Stimulated activated naive B cell treated with anti-CD40 and anti-IgM and Interleukin-4, amounts not matched to agents 10 μg/mL and 1 μg/mL and 100 μg/mL, for 72 hours (primary cell): ENCODE data around the gene CEBPE.

Experiments used
- ATAC-seq, 2 donors: fragments of 150-1000 bp; cut with Tn5 transposase; replicated peaks; 2 replicates each; pipeline ENCODE4 v1.10.0; 2021; ENCODE audit warnings: moderate library complexity in 1 of 2
- DNase-seq: peaks from one replicate; pipeline ENCODE4 v3.0.0; 2021
- H3K27ac Mint-ChIP-seq: one replicate; pipeline ENCODE4 v1.8.0; 2022; ENCODE audit warnings: mild to moderate bottlenecking, mixed read lengths
- H3K27me3 Mint-ChIP-seq, 2 donors: one replicate each; pipeline ENCODE4 v1.8.0; 2022; ENCODE audit warnings: mixed read lengths in 2 of 2
- H3K36me3 Mint-ChIP-seq, 2 donors: one replicate each; pipeline ENCODE4 v1.8.0; 2022; ENCODE audit warnings: mixed read lengths in 2 of 2, mild to moderate bottlenecking in 1 of 2
- H3K4me1 Mint-ChIP-seq, 2 donors: one replicate each; pipeline ENCODE4 v1.8.0; 2022; ENCODE audit warnings: mixed read lengths in 2 of 2, mild to moderate bottlenecking in 1 of 2
- H3K4me3 Mint-ChIP-seq, 2 donors: one replicate each; pipeline ENCODE4 v1.8.0; 2022; ENCODE audit warnings: mild to moderate bottlenecking in 2 of 2, mixed read lengths in 2 of 2, moderate library complexity in 1 of 2
- H3K9me3 Mint-ChIP-seq, 2 donors: one replicate each; pipeline ENCODE4 v1.8.0; 2022; ENCODE audit warnings: mixed read lengths in 2 of 2, mild to moderate bottlenecking in 1 of 2

CEBPE gene

DNA sequence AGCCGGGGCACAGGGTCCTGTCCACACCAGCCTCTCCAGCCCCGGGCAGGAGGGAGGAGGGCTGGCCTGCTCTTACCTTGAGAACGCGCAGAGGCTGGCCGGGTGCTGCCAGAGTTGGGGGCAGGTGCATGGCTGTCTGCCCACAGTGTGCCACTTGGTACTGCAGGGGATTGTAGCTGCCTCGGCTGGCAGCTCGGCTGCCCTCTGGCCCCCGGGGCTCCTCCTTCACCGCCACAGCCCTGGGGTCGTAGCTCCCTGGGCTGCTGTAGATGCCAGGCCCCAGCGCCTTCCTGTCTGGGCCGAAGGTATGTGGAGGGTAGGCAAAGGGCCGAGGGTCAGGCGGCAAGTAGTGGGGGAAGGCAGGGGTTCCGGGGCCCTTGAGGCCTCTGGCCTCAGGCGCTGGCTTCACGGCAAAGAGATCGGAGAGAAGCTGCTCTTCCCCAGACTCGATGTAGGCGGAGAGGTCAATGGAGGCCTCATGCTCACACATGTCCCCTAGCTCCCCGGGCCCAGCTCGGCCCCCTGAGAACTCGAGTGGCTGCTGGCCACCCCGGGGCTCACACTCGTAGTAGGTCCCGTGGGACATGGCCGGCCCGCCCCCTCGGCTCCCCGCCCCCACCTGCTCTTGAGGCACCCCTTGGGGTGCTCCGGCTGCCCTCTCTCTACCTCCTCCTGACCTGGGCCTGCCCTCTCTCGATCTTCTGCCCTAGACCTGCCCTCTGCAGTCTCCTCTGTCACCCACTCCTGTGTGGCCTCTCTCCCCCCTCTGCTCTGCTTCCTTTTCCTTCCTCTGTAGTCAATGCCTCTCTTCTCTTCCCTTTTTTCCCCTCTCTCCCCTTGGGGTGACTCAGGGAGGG is at the start of gene CEBPE:
CEBPE (minus strand) TSS at position 750 of the 857 bp plus-strand sequence; CDS start at position 586, 164 bp downstream.
- peak within 1 kb of the TSS; percentile 77 for H3K27ac Mint-ChIP-seq
- peaks cover 27 to 33% of the 10 kb centered on the region in 2 donors for H3K4me1 Mint-ChIP-seq
- peaks cover 11 to 14% of the 10 kb centered on the region in 2 donors for H3K27me3 Mint-ChIP-seq
- DNase-seq (no peak), ATAC-seq (no peak)
- peak within 1 kb of the TSS in 1 of 2 donors; percentile 17 for H3K4me3 Mint-ChIP-seq
- no peaks in the 10 kb centered on the region for H3K36me3 Mint-ChIP-seq
- H3K9me3 Mint-ChIP-seq = no peaks in the 10 kb centered on the region

DNA sequence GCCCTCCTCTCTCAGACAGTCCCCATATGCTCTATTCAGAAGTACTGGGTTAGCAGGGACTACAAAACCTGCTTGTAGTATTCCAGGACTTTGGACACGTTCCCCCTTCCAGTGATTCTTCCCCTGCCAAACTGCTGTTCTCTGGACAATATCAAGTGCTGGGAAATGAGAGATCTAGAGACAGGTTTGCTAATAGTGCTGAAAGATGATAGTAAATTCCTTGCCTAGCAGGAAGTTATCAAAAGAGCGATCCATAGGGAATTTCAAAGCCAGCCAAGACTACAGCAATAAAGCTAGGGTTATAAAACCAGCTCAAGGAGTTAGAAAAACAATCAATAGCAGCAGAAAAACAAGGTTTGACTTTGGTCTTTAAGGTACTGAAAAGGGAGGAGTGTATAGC is 49.2 kb upstream of the CEBPE start:
- Mint-ChIP-seq H3K27ac (no peak overlapping the region), H3K9me3 (no peaks in the 10 kb centered on the region), H3K4me3 (no peak overlapping the region), H3K36me3 (no peaks in the 10 kb centered on the region), H3K4me1 (peaks cover 4 to 6% of the 10 kb centered on the region in 2 donors), H3K27me3 (peaks cover 0 to 4% of the 10 kb centered on the region in 2 donors)
- ATAC-seq (no peak), DNase-seq (no peak)

DNA sequence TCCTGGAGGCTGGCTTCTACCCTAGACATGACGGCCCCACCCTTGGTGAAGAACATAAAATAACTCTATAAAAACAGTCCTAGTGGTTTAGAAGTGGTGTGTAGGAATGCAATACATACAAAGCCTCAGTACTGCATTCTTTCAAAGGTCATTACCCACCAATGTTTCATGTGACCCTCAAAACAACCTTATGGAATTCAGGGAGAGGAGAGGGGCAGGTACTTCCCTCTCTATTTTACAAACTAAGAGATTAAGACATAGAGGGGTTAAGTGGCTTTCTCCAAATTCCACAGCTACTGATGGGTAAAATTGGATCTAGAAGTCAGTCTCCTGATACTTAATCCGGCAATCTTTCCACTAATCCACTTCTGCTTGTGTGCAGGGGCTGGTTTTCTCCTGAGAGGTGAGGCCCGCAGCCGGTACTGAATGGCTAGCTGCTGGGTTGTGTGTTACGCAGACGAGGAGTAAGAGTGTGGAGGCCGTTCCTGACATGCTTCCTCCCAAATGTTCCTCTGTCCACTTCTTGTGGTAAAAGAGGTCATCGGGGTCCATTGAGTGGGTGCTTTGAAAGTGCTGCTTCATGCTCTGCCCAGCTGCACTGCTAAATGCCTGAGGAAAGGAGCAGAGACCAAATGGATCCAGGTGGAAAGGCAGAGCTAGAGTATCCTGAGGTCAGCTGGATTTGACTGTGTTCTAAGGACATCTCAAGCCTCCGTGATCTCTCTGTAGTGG is 48.2 kb upstream of the CEBPE start:
- H3K9me3 Mint-ChIP-seq = no peaks in the 10 kb centered on the region
- H3K4me1 Mint-ChIP-seq = no peaks in the 10 kb centered on the region
- peaks cover 0 to 4% of the 10 kb centered on the region in 2 donors for H3K27me3 Mint-ChIP-seq
- ATAC-seq (no peak), DNase-seq (no peak)
- no peak overlapping the region for H3K27ac Mint-ChIP-seq
- H3K4me3 Mint-ChIP-seq = no peak overlapping the region
- no peaks in the 10 kb centered on the region for H3K36me3 Mint-ChIP-seq

DNA sequence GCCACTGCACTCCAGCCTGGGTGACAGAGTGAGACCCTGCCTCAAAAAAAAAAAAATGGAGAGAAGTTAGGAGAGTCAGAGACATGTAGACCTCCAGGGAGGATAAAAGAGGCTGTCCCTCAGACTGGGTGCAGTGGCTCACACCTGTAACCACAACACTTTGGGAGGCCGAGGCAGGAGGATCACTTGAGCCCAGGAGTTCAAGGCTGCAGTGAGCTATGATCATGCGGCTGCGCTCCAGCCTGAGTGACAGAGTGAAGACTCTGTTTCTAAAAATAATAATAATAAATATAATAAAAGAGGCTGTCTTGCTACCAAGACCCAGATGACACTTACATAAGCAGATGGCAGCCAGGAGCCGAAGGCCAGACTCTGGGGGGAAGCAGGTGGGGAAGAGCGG is 45.9 kb upstream of the CEBPE start:
- H3K27me3 Mint-ChIP-seq = peaks cover 6 to 8% of the 10 kb centered on the region in 2 donors
- H3K9me3 Mint-ChIP-seq = no peaks in the 10 kb centered on the region
- no peaks in the 10 kb centered on the region for H3K36me3 Mint-ChIP-seq
- no peak overlapping the region for H3K4me3 Mint-ChIP-seq
- H3K27ac Mint-ChIP-seq = no peak overlapping the region
- ATAC-seq (no peak), DNase-seq (no peak)
- H3K4me1 Mint-ChIP-seq = peaks cover 0 to 4% of the 10 kb centered on the region in 2 donors

DNA sequence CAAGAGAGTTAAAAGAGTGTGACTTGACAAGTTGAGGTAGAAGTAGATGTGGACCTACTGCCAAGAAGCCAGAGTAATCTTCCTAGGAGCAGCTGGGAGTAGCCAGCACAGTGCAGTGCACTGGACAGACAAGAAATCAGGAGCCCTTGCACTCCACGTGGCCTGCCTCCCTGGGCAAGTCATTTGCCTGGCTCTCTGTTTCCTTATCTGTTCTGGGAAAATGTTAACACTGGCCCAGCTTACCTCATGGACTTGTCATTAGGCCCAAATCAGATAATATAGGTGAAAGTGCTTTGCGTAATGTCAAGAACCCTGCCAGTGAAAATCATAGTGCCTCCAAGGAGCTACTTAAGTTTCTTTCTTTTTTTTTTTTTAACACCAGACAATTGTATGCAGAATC is 45.2 kb upstream of the CEBPE start:
- H3K9me3 Mint-ChIP-seq = no peaks in the 10 kb centered on the region
- ATAC-seq (no peak), DNase-seq (no peak)
- H3K4me3 Mint-ChIP-seq = no peak overlapping the region
- H3K36me3 Mint-ChIP-seq = no peaks in the 10 kb centered on the region
- H3K4me1 Mint-ChIP-seq = peaks cover 0 to 4% of the 10 kb centered on the region in 2 donors
- H3K27ac Mint-ChIP-seq = no peak overlapping the region
- peaks cover 6 to 11% of the 10 kb centered on the region in 2 donors for H3K27me3 Mint-ChIP-seq

DNA sequence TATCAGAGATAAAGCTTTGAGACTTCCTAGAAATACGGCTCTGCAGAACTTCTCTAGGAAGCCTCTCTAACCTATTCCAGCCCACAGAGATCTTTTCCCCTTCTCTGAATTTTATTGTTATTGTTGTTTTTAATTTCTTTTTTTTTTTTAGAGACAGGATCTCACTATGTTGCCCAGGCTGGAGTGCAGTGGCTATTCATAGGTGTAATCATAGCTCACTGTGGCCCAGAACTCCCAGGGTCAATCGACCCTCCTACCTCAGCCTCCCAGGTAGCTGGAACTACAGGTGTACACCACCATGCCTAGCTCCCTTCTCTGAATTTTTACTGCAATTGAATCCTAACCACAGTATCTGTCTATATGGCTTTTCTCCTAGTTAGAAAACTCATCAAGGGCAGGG is 44.8 kb upstream of the CEBPE start:
- Mint-ChIP-seq H3K4me3 (no peak overlapping the region), H3K4me1 (peaks cover 0 to 4% of the 10 kb centered on the region in 2 donors), H3K36me3 (no peaks in the 10 kb centered on the region), H3K9me3 (no peaks in the 10 kb centered on the region), H3K27ac (no peak overlapping the region), H3K27me3 (peaks cover 10 to 13% of the 10 kb centered on the region in 2 donors)
- no peak for DNase-seq
- ATAC-seq = no peak

DNA sequence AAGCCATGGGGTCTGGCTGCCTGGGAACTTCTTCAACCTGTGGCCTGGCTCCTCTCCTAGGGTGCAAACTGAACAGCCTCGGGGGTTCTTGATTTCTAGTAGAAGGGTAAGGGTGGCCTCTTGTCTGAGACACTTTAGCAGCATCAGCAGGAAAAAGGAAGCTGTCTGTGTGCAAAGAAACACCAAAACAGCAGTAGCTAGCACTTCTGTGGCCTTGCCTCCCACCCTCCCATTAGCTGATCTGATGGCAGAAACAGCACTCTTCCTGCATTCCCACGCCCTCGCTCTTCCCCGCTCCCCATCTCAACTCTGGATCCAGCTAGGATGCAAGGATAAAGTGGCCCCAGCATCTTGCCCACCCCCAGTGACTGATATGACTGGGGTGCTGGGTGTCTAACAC is 43.7 kb upstream of the CEBPE start:
- Mint-ChIP-seq H3K27me3 (peaks cover 15 to 16% of the 10 kb centered on the region in 2 donors), H3K9me3 (no peaks in the 10 kb centered on the region), H3K27ac (no peak overlapping the region), H3K4me3 (no peak overlapping the region), H3K4me1 (peaks cover 0 to 4% of the 10 kb centered on the region in 2 donors), H3K36me3 (no peaks in the 10 kb centered on the region)
- ATAC-seq = no peak
- no peak for DNase-seq

DNA sequence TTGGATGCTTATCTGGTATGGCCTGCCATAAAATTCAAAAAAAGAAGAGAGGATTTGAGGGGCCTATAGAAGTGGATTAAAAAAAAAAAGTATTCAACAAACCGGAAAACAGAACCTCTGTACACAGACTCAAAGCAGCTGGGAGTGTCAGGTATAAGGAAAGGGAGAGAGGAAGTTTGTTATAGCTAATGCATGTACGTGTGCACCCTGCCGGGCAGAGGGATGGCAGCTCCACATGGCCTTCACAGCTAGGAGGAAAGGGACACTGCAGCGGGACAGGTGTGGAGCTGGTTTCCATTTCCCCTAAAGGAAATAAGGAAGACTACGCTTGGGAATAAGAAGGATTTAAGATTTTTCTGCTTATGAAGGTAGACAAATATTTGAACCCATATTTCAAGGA is 43.0 kb upstream of the CEBPE start:
- no peak for ATAC-seq
- H3K27me3 Mint-ChIP-seq = peaks cover 15 to 24% of the 10 kb centered on the region in 2 donors
- DNase-seq = no peak
- no peak overlapping the region for H3K4me3 Mint-ChIP-seq
- H3K4me1 Mint-ChIP-seq = peaks cover 0 to 4% of the 10 kb centered on the region in 2 donors
- H3K9me3 Mint-ChIP-seq = no peaks in the 10 kb centered on the region
- no peak overlapping the region for H3K27ac Mint-ChIP-seq
- H3K36me3 Mint-ChIP-seq = no peaks in the 10 kb centered on the region

DNA sequence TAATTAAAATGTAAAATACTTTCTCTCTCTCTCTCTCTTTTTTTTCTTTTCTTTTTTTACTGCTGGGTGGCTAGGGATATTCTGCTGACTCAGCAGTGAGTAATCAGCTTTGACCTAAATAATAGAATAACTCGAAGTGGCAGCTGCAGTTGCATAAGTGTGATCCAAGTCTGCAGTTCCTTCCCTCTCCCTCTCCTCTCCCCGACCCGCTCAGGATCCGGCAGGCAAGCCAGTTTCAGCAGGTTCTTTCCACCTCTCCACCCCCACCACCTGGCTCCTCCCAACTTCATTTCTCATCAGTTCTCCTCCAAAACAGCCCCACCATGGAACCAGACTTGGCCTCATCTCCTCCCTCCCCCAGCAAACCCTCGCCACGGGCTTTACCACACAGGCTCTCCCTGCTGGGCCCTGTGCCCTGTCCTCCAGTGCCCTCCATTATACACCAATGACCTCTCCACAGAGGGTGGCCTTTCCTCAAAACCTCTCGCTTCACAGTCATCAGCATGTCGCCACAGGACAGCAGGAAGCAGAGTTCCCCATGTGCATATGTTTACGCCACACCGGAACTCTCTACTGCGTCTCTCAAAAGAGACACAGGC is 42.0 kb upstream of the CEBPE start:
- Mint-ChIP-seq H3K9me3 (no peaks in the 10 kb centered on the region), H3K36me3 (no peaks in the 10 kb centered on the region), H3K27me3 (peaks cover 15 to 25% of the 10 kb centered on the region in 2 donors), H3K27ac (no peak overlapping the region), H3K4me3 (no peak overlapping the region), H3K4me1 (peaks cover 0 to 4% of the 10 kb centered on the region in 2 donors)
- no peak for DNase-seq
- ATAC-seq = no peak

DNA sequence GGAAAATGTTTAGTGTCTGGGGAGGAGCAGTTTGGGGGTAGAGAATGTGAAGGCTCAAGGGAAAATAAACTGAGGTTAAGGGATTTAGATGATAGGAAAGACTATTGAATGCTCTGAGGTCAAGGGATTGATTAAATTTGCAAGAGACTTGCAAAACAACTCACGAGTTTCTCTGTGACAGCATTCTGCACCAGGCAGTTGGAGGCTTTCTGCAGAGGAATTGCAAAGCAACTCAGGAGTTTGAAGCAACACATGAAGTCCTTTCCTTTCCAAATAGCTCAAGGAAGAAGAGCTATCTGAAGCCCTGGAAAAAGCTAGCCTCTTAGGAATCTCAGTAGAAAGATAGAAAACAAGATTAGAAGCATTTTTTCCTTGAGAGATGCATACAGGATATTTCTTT is 40.5 kb upstream of the CEBPE start:
- Mint-ChIP-seq H3K27ac (no peak overlapping the region), H3K4me1 (peaks cover 0 to 4% of the 10 kb centered on the region in 2 donors), H3K36me3 (no peaks in the 10 kb centered on the region), H3K27me3 (peaks cover 11 to 25% of the 10 kb centered on the region in 2 donors), H3K9me3 (no peaks in the 10 kb centered on the region), H3K4me3 (no peak overlapping the region)
- DNase-seq = no peak
- no peak for ATAC-seq

DNA sequence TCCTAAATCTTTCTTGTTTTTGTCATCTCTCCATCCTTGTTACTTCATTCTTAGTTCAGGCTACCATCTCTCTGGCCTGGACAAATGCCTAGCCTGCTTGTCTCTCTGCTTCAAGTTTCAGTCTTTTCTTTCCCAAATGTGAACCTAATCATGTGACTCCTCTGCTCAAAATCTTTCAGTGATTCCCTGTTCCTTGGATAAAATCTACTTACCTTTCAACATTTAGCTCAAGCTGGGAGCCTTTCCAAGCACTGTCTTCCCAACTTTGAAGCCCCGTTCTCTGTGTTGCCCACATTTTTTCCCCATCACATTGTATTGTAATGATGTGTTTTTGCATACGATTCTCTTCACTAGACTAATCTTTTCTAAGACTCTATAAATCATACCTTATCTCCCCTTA is 39.7 kb upstream of the CEBPE start:
- H3K27ac Mint-ChIP-seq = no peak overlapping the region
- H3K4me3 Mint-ChIP-seq = no peak overlapping the region
- H3K27me3 Mint-ChIP-seq = peaks cover 13 to 27% of the 10 kb centered on the region in 2 donors
- DNase-seq (no peak), ATAC-seq (no peak)
- peaks cover 0 to 4% of the 10 kb centered on the region in 2 donors for H3K4me1 Mint-ChIP-seq
- no peaks in the 10 kb centered on the region for H3K9me3 Mint-ChIP-seq
- no peaks in the 10 kb centered on the region for H3K36me3 Mint-ChIP-seq

DNA sequence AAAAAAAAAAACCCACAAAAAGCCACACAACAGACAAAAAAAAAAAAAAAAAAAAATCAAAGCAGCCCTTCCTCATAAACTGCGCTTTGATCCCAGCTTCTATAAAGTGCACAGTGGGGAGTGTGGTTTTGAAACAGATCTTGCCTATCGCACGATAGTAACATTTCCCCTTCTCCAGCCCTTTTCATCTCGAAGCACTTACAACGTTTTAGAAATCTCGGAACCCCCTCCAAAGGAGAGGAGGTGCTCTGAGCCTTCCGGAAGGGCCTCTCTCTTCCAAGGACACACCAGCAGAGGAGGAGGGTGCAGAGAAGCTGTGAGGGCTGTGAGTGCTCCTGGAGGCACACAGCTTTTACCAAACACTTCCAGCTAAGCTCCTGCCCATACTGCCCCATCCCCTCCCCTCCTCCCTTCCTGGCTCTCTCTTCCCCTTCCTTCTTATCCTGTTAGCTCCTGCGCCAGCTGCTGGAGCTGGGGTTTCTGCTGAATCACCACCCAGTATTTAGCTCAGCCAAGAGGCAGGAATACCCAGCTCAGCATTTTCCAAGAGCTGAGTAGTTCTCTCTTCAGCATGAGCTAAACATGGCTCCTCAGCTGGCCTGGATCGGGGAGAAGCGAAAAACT is 36.0 kb upstream of the CEBPE start:
- no peak overlapping the region for H3K4me3 Mint-ChIP-seq
- H3K9me3 Mint-ChIP-seq = no peaks in the 10 kb centered on the region
- H3K4me1 Mint-ChIP-seq = no peaks in the 10 kb centered on the region
- DNase-seq (no peak), ATAC-seq (no peak)
- no peaks in the 10 kb centered on the region for H3K36me3 Mint-ChIP-seq
- peaks cover 17 to 37% of the 10 kb centered on the region in 2 donors for H3K27me3 Mint-ChIP-seq
- no peak overlapping the region for H3K27ac Mint-ChIP-seq

DNA sequence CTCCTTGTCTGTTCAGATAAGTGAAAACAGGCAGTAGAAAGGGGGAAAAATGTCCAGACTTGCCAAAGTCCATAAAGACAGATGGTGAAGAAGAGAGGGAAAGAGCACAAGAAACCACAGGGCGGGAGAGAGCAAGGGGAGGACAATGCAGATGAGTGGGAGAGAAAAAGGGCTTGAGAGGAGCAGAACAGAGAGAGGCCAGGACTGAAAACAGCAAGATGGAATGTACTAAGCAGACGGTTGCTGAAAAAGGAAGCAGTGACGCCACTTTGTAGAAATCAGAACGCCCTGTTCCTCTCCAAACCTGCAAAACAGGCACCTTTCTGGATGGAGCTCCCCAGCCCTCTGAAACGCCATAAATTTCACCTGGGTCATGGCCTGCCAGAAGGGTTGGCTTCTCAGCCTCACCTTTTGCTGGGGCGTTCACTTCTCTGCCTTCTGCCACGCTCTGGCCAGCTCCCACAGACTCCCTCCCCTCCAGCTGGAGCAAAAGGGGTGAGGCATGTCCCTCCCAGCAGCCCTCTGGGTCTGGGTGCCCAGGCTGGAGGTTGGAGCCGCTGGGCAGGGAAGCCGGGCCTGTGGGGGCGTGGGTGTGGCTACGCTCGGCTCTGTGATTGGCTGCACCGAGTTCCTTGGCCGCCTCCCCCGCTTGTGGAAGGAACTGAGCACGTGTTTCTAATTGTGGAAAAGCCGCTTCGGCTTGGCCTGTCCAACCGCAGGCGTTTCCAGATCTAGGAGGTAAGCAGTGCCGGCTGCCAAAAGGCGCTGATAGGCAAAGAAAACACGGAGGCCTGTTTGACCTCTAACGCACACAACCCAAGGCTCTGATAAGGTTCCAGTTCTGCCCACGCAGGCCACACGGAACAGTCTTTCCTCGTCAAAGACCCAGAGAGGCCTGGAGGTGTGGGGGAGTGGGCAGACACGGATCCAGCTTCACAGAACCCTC is 35.1 kb upstream of the CEBPE start:
- Mint-ChIP-seq H3K36me3 (no peaks in the 10 kb centered on the region), H3K4me1 (peaks cover 0 to 3% of the 10 kb centered on the region in 2 donors), H3K9me3 (no peaks in the 10 kb centered on the region), H3K27me3 (peaks cover 15 to 39% of the 10 kb centered on the region in 2 donors), H3K4me3 (no peak overlapping the region), H3K27ac (no peak overlapping the region)
- no peak for ATAC-seq
- DNase-seq = no peak
